ENCODE results near the gene ANKRD13B.
A peak's percentile ranks its signal among the peaks of the same experiment; 100 is the strongest.

Gene ANKRD13B

GRCh38 chr17:29568331-29569244, 24.3 kb upstream of the ANKRD13B start, which contains the start of gene TP53I13:
TP53I13 (plus strand) TSS chr17:29568701; CDS start chr17:29568759, 58 bp downstream.
- DNase-seq: peak in 43 of 56 donors; percentile 35 to 85 (median 69)

- no peak for DNase-seq
These were observed 23.5 kb upstream of the ANKRD13B start for GRCh38 chr17:29569245-29569950.

GRCh38 chr17:29570521-29570920, 22.4 kb upstream of the ANKRD13B start:
- no peak for DNase-seq

- no peak for DNase-seq
These were observed 21.4 kb upstream of the ANKRD13B start for GRCh38 chr17:29571486-29571882.

GRCh38 chr17:29571883-29572681, 20.9 kb upstream of the ANKRD13B start:
- no peak for DNase-seq

GRCh38 chr17:29572691-29573557, 20.0 kb upstream of the ANKRD13B start:
- peak in 24 of 56 donors; percentile 20 to 74 (median 47) for DNase-seq

- DNase-seq: no peak
These were observed 19.4 kb upstream of the ANKRD13B start for GRCh38 chr17:29573558-29573869.

GRCh38 chr17:29573871-29574731, 18.8 kb upstream of the ANKRD13B start:
- no peak for DNase-seq

GRCh38 chr17:29574732-29575510, 18.0 kb upstream of the ANKRD13B start:
- DNase-seq: no peak

- no peak for DNase-seq
These were observed 17.3 kb upstream of the ANKRD13B start for GRCh38 chr17:29575511-29576213.

GRCh38 chr17:29576214-29577000, 16.5 kb upstream of the ANKRD13B start:
- no peak for DNase-seq

- no peak for DNase-seq
These were observed 15.9 kb upstream of the ANKRD13B start for GRCh38 chr17:29577001-29577370.

- peak in 46 of 56 donors; percentile 29 to 89 (median 68) for DNase-seq
These were observed 15.3 kb upstream of the ANKRD13B start for GRCh38 chr17:29577385-29578211.

GRCh38 chr17:29578626-29579485, 14.1 kb upstream of the ANKRD13B start:
- no peak for DNase-seq

Data from amygdala (tissue), 56 donors.